Measurements from ENCODE around the gene PLXNA2.

DNA sequence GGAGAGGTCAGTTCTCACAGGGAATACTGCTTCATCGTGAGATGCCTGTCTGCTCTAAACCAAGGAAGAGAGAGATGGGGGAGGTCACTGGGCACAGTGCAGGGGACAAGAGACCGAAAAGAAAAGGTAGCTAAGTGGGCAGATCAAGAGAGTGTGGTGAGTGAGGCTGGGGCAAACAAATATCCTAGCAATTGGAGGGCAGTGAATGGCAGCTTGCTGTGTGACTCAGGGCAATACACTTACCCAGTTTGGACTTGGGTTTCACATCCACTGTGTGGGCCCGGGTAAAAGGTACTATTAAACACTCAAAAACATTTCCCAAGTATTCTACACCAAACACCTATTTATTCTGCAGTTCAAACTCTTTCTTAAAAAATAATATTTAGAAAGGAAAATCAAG lies 10.2 kb downstream of the PLXNA2 start:
- TF ChIP-seq POLR2A (IDR thresholded peaks at IDR 0.05) (no peak), EP300 (IDR thresholded peaks at IDR 0.05) (no peak)
- TF ChIP-seq, protein P1, sequence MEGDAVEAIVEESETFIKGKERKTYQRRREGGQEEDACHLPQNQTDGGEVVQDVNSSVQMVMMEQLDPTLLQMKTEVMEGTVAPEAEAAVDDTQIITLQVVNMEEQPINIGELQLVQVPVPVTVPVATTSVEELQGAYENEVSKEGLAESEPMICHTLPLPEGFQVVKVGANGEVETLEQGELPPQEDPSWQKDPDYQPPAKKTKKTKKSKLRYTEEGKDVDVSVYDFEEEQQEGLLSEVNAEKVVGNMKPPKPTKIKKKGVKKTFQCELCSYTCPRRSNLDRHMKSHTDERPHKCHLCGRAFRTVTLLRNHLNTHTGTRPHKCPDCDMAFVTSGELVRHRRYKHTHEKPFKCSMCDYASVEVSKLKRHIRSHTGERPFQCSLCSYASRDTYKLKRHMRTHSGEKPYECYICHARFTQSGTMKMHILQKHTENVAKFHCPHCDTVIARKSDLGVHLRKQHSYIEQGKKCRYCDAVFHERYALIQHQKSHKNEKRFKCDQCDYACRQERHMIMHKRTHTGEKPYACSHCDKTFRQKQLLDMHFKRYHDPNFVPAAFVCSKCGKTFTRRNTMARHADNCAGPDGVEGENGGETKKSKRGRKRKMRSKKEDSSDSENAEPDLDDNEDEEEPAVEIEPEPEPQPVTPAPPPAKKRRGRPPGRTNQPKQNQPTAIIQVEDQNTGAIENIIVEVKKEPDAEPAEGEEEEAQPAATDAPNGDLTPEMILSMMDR (IDR thresholded peaks at IDR 0.05), result no peak
